NCI-H2227 treated with DMSO at 0.1 percent for 48 hours (cell line): ENCODE results near the gene RAI2.

Experiments
- DNase-seq: peaks from one replicate; lab custom pipeline; 2025; lab: John Stamatoyannopoulos, UW

The RAI2 gene

GRCh38 chrX:17829566-17829965, 31.5 kb downstream of the RAI2 start:
- no peak for DNase-seq

GRCh38 chrX:17828171-17828570, 32.9 kb downstream of the RAI2 start:
- DNase-seq = no peak

- DNase-seq = no peak
These were observed 34.2 kb downstream of the RAI2 start for GRCh38 chrX:17826609-17827496.

- DNase-seq = no peak
These were observed 36.1 kb downstream of the RAI2 start for GRCh38 chrX:17824980-17825379.

- no peak for DNase-seq
These were observed 38.7 kb downstream of the RAI2 start for GRCh38 chrX:17822351-17822750.

GRCh38 chrX:17820100-17820499, 41.0 kb downstream of the RAI2 start:
- no peak for DNase-seq

- DNase-seq = no peak
These were observed 42.4 kb downstream of the RAI2 start for GRCh38 chrX:17818726-17819125.

GRCh38 chrX:17817251-17817650, 43.8 kb downstream of the RAI2 start:
- DNase-seq = no peak

GRCh38 chrX:17814557-17814956, 46.5 kb downstream of the RAI2 start:
- no peak for DNase-seq

- no peak for DNase-seq
These were observed 47.0 kb downstream of the RAI2 start for GRCh38 chrX:17814059-17814458.

GRCh38 chrX:17813277-17813676, 47.8 kb downstream of the RAI2 start:
- no peak for DNase-seq

GRCh38 chrX:17812763-17813162, 48.3 kb downstream of the RAI2 start:
- DNase-seq = no peak

GRCh38 chrX:17809984-17810383, 51.1 kb downstream of the RAI2 start:
- DNase-seq = no peak

- DNase-seq = no peak
These were observed 51.8 kb downstream of the RAI2 start for GRCh38 chrX:17809273-17809672.

GRCh38 chrX:17805120-17805519, 56.0 kb downstream of the RAI2 start:
- DNase-seq = no peak

GRCh38 chrX:17803449-17803848, 57.6 kb downstream of the RAI2 start:
- no peak for DNase-seq

- no peak for DNase-seq
These were observed 58.3 kb downstream of the RAI2 start for GRCh38 chrX:17802756-17803155.

- DNase-seq = no peak
These were observed 59.7 kb downstream of the RAI2 start for GRCh38 chrX:17801431-17801830.

- DNase-seq = no peak
These were observed 62.2 kb downstream of the RAI2 start for GRCh38 chrX:17798921-17799320.

- no peak for DNase-seq
These were observed 68.3 kb downstream of the RAI2 start for GRCh38 chrX:17792826-17793225.

- no peak for DNase-seq
These were observed 72.0 kb downstream of the RAI2 start for GRCh38 chrX:17788956-17789562.

- DNase-seq = peak; percentile 58
These were observed 72.7 kb downstream of the RAI2 start for GRCh38 chrX:17788439-17788838.

- no peak for DNase-seq
These were observed 73.5 kb downstream of the RAI2 start for GRCh38 chrX:17787557-17787956.
